OCI-LY1 (cell line): ENCODE data around the gene SPDYE18.
"Not testable (repeated sequence)": the region's sequence is repeated elsewhere in the genome, so short reads cannot be mapped to it uniquely, and the experiment has no call there.

ENCODE experiments used
- EZH2 ChIP-seq: fragments of 200-600 bp; sonication (generic), shearing (Covaris generic); IDR thresholded peaks from 2 replicates; pipeline ENCODE4 v1.8.0; 2017; ENCODE audit warnings: borderline replicate concordance, mixed run types, mild to moderate bottlenecking, antibody characterized with exemption, low read length, moderate library complexity, mixed read lengths
- TF ChIP-seq, protein P1 (sequence below): fragments of 200-600 bp; sonication (generic), shearing (Covaris generic); IDR thresholded peaks from 2 replicates; pipeline ENCODE4 v1.5.1; 2017; ENCODE audit warnings: mild to moderate bottlenecking, antibody characterized with exemption, low read length, moderate library complexity, mixed read lengths

DNA sequence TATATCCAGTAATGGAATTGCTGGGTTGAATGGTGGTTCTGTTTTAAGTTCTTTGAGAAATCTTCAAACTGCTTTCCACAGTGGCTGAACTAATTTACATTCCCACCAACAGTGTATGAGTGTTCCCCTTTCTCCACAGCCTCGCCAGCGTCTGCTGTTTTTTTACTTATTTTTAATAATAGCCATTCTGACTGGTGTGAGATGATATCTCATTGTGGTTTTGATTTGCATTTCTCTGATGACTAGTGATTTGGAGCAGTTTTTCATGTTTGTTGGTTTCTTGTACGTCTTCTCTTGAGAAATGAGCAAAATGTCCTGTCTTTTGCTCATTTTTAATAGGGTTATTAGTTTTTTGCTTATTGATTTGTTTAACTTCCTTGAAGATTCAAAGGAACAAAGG is 38.1 kb upstream of the SPDYE18 start:
- TF ChIP-seq, protein P1, sequence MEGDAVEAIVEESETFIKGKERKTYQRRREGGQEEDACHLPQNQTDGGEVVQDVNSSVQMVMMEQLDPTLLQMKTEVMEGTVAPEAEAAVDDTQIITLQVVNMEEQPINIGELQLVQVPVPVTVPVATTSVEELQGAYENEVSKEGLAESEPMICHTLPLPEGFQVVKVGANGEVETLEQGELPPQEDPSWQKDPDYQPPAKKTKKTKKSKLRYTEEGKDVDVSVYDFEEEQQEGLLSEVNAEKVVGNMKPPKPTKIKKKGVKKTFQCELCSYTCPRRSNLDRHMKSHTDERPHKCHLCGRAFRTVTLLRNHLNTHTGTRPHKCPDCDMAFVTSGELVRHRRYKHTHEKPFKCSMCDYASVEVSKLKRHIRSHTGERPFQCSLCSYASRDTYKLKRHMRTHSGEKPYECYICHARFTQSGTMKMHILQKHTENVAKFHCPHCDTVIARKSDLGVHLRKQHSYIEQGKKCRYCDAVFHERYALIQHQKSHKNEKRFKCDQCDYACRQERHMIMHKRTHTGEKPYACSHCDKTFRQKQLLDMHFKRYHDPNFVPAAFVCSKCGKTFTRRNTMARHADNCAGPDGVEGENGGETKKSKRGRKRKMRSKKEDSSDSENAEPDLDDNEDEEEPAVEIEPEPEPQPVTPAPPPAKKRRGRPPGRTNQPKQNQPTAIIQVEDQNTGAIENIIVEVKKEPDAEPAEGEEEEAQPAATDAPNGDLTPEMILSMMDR, result not testable (repeated sequence)
- TF ChIP-seq EZH2, result not testable (repeated sequence)
